Activated effector memory CD4-positive, alpha-beta T cell treated with Interleukin-2 at 50 U/mL for 16 hours (primary cell): Measurements from ENCODE around the gene IGSF23.
"Not testable (repeated sequence)": the region's sequence is repeated elsewhere in the genome, so short reads cannot be mapped to it uniquely, and the experiment has no call there.

Source experiments
- DNase-seq: peaks from one replicate; pipeline ENCODE4 v3.0.0-alpha.2; 2020

IGSF23 gene

GRCh38 chr19:44588771-44589112 lies 24.6 kb upstream of the IGSF23 start:
- no peak for DNase-seq

- no peak for DNase-seq
Measured at GRCh38 chr19:44590245-44591059, 22.9 kb upstream of the IGSF23 start.

GRCh38 chr19:44591340-44591993 lies 21.9 kb upstream of the IGSF23 start:
- not testable (repeated sequence) for DNase-seq

GRCh38 chr19:44592451-44592890 lies 20.9 kb upstream of the IGSF23 start:
- no peak for DNase-seq

DNA sequence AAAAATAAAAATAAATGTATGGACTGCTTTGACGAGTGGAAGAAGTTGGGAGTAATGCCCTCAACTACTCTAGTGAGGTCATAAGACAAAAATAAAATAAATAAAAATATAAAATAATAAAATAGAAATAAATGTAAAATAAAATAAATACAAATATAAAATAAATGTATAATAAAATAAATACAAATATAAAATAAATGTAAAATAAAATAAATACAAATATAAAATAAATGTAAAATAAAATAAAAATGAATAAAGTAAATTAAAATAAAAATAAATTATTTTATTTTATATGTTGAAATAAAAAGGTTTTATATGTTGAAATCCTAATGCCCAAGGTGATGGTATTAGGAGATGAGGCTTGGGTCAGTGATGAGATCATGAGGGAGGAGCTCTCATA lies 20.1 kb upstream of the IGSF23 start:
- DNase-seq: no peak

DNA sequence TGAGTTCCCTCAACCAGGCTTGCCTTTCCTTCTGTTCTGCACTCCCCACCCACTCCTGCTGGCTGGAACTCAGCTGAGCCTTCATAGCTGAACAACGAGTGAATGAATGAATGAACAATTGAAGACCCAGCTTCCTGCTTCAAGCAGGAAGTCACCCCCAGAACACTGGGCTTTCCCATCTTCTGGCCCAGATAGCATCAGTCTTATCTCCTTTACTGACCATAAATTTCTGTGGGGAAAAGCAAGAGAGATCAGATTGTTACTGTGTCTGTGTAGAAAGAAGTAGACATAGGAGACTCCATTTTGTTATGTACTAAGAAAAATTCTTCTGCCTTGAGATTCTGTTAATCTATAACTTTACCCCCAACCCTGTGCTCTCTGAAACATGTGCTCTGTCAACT lies 19.5 kb upstream of the IGSF23 start:
- not testable (repeated sequence) for DNase-seq

DNA sequence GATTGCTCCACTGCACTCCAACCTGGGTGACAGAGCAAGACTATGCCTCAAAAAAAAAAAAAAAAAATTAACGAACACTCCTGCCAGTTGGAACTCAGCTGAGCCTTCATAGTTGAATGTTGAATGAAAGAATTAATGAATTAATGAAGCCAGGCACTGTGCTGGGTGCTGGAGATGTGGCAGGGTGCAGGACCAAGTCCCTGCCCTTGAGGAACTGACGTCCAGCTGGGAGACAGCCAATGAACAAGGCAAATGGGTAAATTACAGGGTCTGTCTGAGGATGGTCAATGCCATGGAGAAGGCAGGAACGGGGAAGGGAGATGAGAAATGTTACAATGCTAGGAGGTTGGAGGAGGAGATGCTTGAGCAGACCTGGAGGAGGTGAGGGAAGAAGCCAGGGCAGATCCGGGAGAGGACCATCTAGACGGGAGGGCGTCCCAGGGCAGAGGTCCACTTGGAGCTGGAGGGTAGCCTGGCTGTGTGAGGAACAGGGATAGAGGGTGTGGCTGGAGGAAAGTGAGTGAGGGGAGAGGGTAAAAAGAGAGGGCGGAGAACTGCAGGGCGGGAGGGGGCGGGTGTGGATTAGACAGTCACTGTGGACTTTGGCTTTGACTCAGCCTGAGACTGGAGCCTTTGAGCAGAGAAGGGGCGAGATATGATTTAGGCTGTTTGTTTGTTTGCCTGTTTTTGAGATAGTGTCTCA lies 16.8 kb upstream of the IGSF23 start:
- DNase-seq: no peak

DNA sequence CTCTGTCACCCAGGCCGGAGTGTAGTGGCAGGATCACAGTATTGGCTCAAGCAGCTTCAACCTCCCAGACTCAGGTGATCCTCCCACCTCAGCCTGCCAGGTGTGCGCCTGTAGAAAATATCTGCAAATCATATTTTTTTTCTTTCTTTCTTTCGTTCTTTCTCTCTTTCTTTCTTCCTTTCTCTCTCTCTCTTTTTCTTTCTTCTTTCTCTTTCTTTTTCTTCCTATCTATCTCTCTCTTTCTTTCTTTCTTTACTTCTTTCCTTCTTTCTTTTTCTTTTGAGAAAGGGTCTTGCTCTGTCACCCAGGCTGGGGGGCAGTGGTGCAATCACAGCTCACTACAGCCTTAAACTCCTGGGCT lies 16.3 kb upstream of the IGSF23 start:
- DNase-seq: no peak

- DNase-seq: no peak
Measured at GRCh38 chr19:44598355-44598754, 15.0 kb upstream of the IGSF23 start.

DNA sequence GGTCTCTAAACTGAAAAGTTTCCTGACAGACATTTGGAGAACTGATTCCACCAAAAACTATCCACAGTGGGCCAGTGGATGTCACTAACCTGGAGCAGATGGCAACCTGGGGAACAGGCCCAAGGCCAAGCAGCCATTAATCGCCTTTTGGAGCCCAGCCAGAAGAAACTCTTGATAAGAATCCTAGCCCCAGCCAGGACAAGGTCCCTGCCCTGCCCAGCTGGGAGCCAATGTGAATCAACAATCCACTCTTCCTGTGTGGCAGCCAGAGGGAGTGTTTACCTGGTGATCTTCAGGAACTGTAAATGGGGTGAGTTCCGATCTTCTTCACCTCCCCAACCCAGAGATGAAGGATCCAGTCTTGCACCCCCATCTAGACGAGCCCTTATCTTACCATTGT lies 14.5 kb upstream of the IGSF23 start:
- no peak for DNase-seq

GRCh38 chr19:44600466-44600865 lies 12.9 kb upstream of the IGSF23 start:
- no peak for DNase-seq

- no peak for DNase-seq
Measured at GRCh38 chr19:44602081-44602480, 11.3 kb upstream of the IGSF23 start.

- no peak for DNase-seq
Measured at GRCh38 chr19:44603201-44603945, 10.0 kb upstream of the IGSF23 start.

- no peak for DNase-seq
Measured at GRCh38 chr19:44604241-44604640, 9.1 kb upstream of the IGSF23 start.

- DNase-seq: no peak
Measured at GRCh38 chr19:44605547-44605946, 7.8 kb upstream of the IGSF23 start.

- DNase-seq: no peak
Measured at GRCh38 chr19:44607049-44607448, 6.3 kb upstream of the IGSF23 start.

DNA sequence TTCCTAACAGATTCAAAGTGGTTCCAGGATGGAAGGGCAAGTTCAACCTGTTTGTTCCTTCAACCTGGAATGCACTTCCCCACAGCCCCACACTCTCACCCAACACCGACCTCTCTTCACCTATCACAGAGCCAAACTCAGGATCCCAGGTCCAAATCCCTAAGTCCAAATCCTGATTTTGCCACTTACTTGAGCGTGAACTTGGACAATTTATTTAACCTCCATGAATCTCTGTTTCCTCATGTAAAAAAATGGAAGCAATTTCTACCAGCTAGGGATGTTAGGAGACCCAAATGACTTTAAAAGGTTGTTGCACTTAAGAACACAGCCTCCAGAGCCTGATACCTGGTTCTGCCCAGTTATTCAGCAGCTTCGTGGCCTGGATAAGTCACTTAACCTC lies 5.4 kb upstream of the IGSF23 start:
- DNase-seq: no peak

DNA sequence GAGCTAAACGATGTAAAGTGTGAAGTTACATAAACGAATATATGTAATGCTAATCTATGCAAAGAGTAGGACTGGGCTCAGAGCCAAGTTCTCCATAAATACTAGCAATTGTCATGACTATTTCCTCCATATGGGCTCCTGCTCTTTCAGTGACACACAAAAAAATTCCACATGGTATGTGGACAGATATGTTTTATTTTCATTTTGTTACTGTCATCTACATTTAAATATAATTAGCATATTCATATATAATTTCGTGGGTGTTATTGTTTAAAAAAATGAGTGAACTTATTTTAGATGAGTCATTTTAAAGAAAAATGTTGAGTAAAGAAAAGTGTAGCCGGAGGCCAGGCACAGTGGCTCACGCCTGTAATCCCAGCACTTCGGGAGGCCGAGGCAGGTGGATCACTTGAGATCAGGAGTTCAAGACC lies 5.0 kb upstream of the IGSF23 start:
- DNase-seq: no peak

DNA sequence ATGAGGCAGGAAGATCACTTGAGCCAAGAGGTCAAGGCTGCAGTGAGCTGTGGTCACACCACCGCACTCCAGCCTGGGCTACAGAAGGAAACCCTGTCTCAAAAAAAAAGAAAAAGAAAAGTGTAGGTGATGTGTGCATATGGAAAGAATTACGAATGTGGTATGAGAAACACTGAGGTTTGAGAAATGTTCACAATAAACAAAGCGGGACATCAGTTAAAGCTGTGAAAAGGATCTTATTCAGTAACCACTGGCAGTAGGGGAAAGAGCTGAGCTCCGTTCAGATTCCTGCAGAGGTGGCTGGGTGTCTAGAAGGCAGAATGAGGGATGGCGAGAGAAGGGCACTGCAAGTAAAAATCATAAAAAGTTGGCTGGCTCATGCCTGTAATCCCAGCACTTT lies 4.1 kb upstream of the IGSF23 start:
- no peak for DNase-seq

GRCh38 chr19:44610497-44610896 lies 2.9 kb upstream of the IGSF23 start:
- not testable (repeated sequence) for DNase-seq

GRCh38 chr19:44611812-44612295 lies 1.5 kb upstream of the IGSF23 start:
- DNase-seq: no peak

DNA sequence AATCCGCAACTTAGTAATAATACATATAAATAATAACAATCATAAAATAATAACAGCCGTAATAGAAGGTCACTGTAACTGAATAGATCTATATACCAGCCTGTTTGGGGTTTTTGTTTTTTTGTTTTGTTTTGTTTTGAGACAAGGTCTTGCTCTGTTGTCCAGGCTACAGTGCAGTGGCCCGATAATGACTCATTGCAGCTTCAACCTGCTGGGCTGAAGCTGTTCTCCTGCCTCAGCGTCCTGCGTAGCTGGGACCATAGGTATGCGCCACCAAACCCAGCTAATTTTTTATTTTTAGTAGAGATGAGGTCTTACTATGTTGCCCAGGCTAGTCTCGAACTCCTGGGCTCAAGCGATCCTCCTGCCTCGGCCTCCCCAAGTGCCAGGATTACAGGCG lies 950 bp downstream of the IGSF23 start:
- no peak for DNase-seq

- DNase-seq: no peak
Measured at GRCh38 chr19:44615863-44616247, 2.5 kb downstream of the IGSF23 start.
